ENCODE measurements around the gene CAPN12. TPM values are rescaled to one million over a fixed set of nuclear protein-coding genes. Genes with fewer than 3 reads are reported as not detected.

The CAPN12 gene
- polyA plus RNA-seq, 1 of the 3 experiments (the other 2 are of a cell fraction), result 3.0 TPM

GRCh38 chr19:38727868-38728660 is 16.2 kb downstream of the CAPN12 start:
- H3K27me3 ChIP-seq (ENCODE audit: insufficient read depth), result no peaks in the 10 kb centered on the region

GRCh38 chr19:38727306-38727867 is 16.9 kb downstream of the CAPN12 start:
- WGBS (ENCODE audit: low lambda C conversion rate), result 94% methylated on average over 15 of the region's 17 CpGs
- Histone ChIP-seq H3K9me3 (no peaks in the 10 kb centered on the region), H3F3A (replicated peaks; ENCODE audit: insufficient read depth) (peaks cover 33% of the 10 kb centered on the region), H3K27me3 (ENCODE audit: insufficient read depth) (no peaks in the 10 kb centered on the region), H3K4me1 (ENCODE audit: control insufficient read depth in 1 of 2, insufficient read depth in 2 of 2, low read depth in 1 of 2, low read length in 1 of 2) (no peaks in the 10 kb centered on the region), H3K79me2 (ENCODE audit: insufficient read depth) (peaks cover 10% of the 10 kb centered on the region), H3K36me3 (replicated peaks in 1 of 2; ENCODE audit: control insufficient read depth in 1 of 2, insufficient read depth in 2 of 2, low read length in 1 of 2) (peaks cover 53 to 86% of the 10 kb centered on the region in 2 experiments), H3K27ac (ENCODE audit: low read depth in 2 of 2, low read length in 1 of 2) (no peak overlapping the region), H3K4me3 (ENCODE audit: low read depth in 2 of 2, low read length in 1 of 2) (no peak overlapping the region), H3K4me2 (no peak overlapping the region), H2AFZ (ENCODE audit: low read depth) (no peak overlapping the region), H4K20me1 (ENCODE audit: insufficient read depth) (0 out of 2 replicates have a peak, but pooled peaks cover 6% of the 10 kb centered on the region), H3K9ac (no peak overlapping the region), H3K9me2 (no peaks in the 10 kb centered on the region)
- ChIA-PET POLR2A (no interaction called here), CTCF (interaction anchor here (1.2 kb wide), 1 partner anchor 203 kb away, joined by 4 read pairs; the partner anchor contains the start of genes MRPS12 and SARS2)
- TF ChIP-seq SIN3A (IDR thresholded peaks at IDR 0.05; ENCODE audit: borderline replicate concordance, low read depth, low read length), result no peak
- TF ChIP-seq RCOR1 (IDR thresholded peaks at IDR 0.05; ENCODE audit: low read length), result no peak
- no peak for TF ChIP-seq SMC3 (IDR thresholded peaks at IDR 0.05; ENCODE audit: low read depth, low read length)
- no peak for TF ChIP-seq YY1 (IDR thresholded peaks at IDR 0.05; ENCODE audit: low read depth)
- no peak for TF ChIP-seq USF2 (IDR thresholded peaks at IDR 0.05; ENCODE audit: borderline replicate concordance, low read depth, low read length)
- no peak for TF ChIP-seq MXI1 (IDR thresholded peaks at IDR 0.05; ENCODE audit: low read depth, low read length)
- no peak for TF ChIP-seq ELF1 (IDR thresholded peaks at IDR 0.05)
- no peak for DNase-seq

More at GRCh38 chr19:38727868-38728660, 16.2 kb downstream of the CAPN12 start:
- Histone ChIP-seq H3K9me2 (no peaks in the 10 kb centered on the region), H3K27ac (ENCODE audit: low read depth in 2 of 2, low read length in 1 of 2) (no peak overlapping the region), H3K4me1 (ENCODE audit: control insufficient read depth in 1 of 2, insufficient read depth in 2 of 2, low read depth in 1 of 2, low read length in 1 of 2) (no peaks in the 10 kb centered on the region), H3K4me2 (no peak overlapping the region), H2AFZ (ENCODE audit: low read depth) (no peak overlapping the region), H3K9me3 (no peaks in the 10 kb centered on the region), H4K20me1 (ENCODE audit: insufficient read depth) (0 out of 2 replicates have a peak, but pooled peaks cover 6% of the 10 kb centered on the region), H3F3A (replicated peaks; ENCODE audit: insufficient read depth) (peaks cover 40% of the 10 kb centered on the region), H3K4me3 (ENCODE audit: low read depth in 2 of 2, low read length in 1 of 2) (no peak overlapping the region), H3K79me2 (ENCODE audit: insufficient read depth) (peaks cover 3% of the 10 kb centered on the region; the same call in 1 of the 2 replicates), H3K36me3 (replicated peaks in 1 of 2; ENCODE audit: control insufficient read depth in 1 of 2, insufficient read depth in 2 of 2, low read length in 1 of 2) (peaks cover 48 to 79% of the 10 kb centered on the region in 2 experiments), H3K9ac (no peak overlapping the region)
- TF ChIP-seq, protein P1, sequence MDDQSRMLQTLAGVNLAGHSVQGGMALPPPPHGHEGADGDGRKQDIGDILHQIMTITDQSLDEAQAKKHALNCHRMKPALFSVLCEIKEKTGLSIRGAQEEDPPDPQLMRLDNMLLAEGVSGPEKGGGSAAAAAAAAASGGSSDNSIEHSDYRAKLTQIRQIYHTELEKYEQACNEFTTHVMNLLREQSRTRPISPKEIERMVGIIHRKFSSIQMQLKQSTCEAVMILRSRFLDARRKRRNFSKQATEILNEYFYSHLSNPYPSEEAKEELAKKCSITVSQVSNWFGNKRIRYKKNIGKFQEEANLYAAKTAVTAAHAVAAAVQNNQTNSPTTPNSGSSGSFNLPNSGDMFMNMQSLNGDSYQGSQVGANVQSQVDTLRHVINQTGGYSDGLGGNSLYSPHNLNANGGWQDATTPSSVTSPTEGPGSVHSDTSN (IDR thresholded peaks at IDR 0.05), result no peak
- ChIA-PET POLR2A (no interaction called here), CTCF (interaction anchor here (0.9 to 1.3 kb wide), 3 partner anchors 134 to 202 kb away, joined by 3 to 4 read pairs (median 3); partner anchors contain the start of genes MRPS12 and SARS2)
- WGBS (ENCODE audit: low lambda C conversion rate), result 91% methylated on average over 33 of the region's 33 CpGs
- DNase-seq, result no peak
